Suppressor macrophage treated with lipopolysaccharide for 1 hour (primary cell): Measurements from ENCODE around the gene TBC1D5.
"Not testable (repeated sequence)": the region's sequence is repeated elsewhere in the genome, so short reads cannot be mapped to it uniquely, and the experiment has no call there.

Experiments used
- DNase-seq, 3 donors: peaks; one replicate each; pipeline ENCODE4 v3.0.0-alpha.2; 2020 to 2022

The TBC1D5 gene

GRCh38 chr3:17643691-17644090 is 98.7 kb downstream of the TBC1D5 start:
- DNase-seq = no peak

GRCh38 chr3:17642474-17642873 is 100.0 kb downstream of the TBC1D5 start:
- no peak for DNase-seq

- DNase-seq = peak in 2 of 3 donors; percentile 48 to 66
These were observed 102.0 kb downstream of the TBC1D5 start for GRCh38 chr3:17640466-17640865.

GRCh38 chr3:17639765-17640164 is 102.7 kb downstream of the TBC1D5 start:
- DNase-seq = peak; percentile 48 to 59 (median 53)

GRCh38 chr3:17639257-17639656 is 103.2 kb downstream of the TBC1D5 start:
- DNase-seq = peak; percentile 22 to 62 (median 60)

- peak; percentile 17 to 72 (median 70) for DNase-seq
These were observed 104.1 kb downstream of the TBC1D5 start for GRCh38 chr3:17638356-17638755.

GRCh38 chr3:17635675-17636074 is 106.8 kb downstream of the TBC1D5 start:
- DNase-seq = not testable (repeated sequence)

GRCh38 chr3:17634964-17635363 is 107.5 kb downstream of the TBC1D5 start:
- no peak for DNase-seq

- DNase-seq = no peak
These were observed 108.2 kb downstream of the TBC1D5 start for GRCh38 chr3:17634201-17634600.

GRCh38 chr3:17632401-17633100 is 109.9 kb downstream of the TBC1D5 start:
- DNase-seq = peak; percentile 43 to 57 (median 54)

- DNase-seq = no peak
These were observed 110.8 kb downstream of the TBC1D5 start for GRCh38 chr3:17631609-17632008.

GRCh38 chr3:17629400-17629799 is 113.0 kb downstream of the TBC1D5 start:
- DNase-seq = no peak

- DNase-seq = peak; percentile 17 to 64 (median 60)
These were observed 116.0 kb downstream of the TBC1D5 start for GRCh38 chr3:17626395-17626794.

GRCh38 chr3:17625133-17625532 is 117.3 kb downstream of the TBC1D5 start:
- DNase-seq = no peak

- no peak for DNase-seq
These were observed 119.0 kb downstream of the TBC1D5 start for GRCh38 chr3:17623464-17623863.

- DNase-seq = no peak
These were observed 122.5 kb downstream of the TBC1D5 start for GRCh38 chr3:17619968-17620367.

- not testable (repeated sequence) for DNase-seq
These were observed 129.4 kb downstream of the TBC1D5 start for GRCh38 chr3:17613017-17613416.

GRCh38 chr3:17607905-17608304 is 134.5 kb downstream of the TBC1D5 start:
- no peak for DNase-seq

- DNase-seq = no peak
These were observed 136.5 kb downstream of the TBC1D5 start for GRCh38 chr3:17605934-17606333.

- no peak for DNase-seq
These were observed 137.4 kb downstream of the TBC1D5 start for GRCh38 chr3:17605032-17605431.

GRCh38 chr3:17602126-17602525 is 140.3 kb downstream of the TBC1D5 start:
- DNase-seq = no peak

- peak; percentile 48 to 68 (median 63) for DNase-seq
These were observed 149.5 kb downstream of the TBC1D5 start for GRCh38 chr3:17592956-17593355.

GRCh38 chr3:17590465-17590864 is 152.0 kb downstream of the TBC1D5 start:
- no peak for DNase-seq

- no peak for DNase-seq
These were observed 152.5 kb downstream of the TBC1D5 start for GRCh38 chr3:17589888-17590287.

- DNase-seq = no peak
These were observed 154.0 kb downstream of the TBC1D5 start for GRCh38 chr3:17588422-17588821.
